HG03432 (cell line): ENCODE results near the gene HOXC12.

Source experiments
- ATAC-seq: cut with Tn5 transposase; IDR thresholded peaks from one replicate; pipeline ENCODE4 v1.9.1; 2021; ENCODE audit warnings: mild to moderate bottlenecking, moderate library complexity; ENCODE audit not compliant: unreplicated experiment

The HOXC12 gene

DNA sequence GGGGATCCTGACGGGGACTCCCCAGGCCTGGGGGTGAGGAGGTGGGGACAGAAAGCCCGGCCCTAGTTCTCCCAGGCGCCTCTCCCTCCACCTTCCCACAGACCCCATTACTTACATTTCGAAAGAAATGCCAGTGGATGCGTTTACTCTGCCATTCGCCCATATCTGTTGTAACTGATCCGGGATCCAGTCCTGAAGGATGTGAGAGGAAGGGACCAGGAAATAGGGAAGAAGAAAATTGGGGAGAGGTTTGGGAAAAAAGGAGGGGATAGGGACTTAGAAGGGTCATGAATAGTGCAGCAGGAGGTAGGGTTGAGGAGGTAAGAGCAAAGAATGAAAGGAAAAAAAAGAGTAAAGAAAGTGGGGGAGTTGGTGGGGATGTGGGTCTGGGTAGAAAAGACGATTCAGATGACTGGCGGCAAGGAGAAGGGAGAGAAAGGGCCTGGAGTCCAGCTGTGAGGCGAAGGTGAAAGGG is 1.1 kb downstream of the HOXC12 start:
- ATAC-seq: no peak

GRCh38 chr12:53956251-53956887 is 1.7 kb downstream of the HOXC12 start:
- ATAC-seq: no peak

- no peak for ATAC-seq
Measured at GRCh38 chr12:53956914-53957536, 2.3 kb downstream of the HOXC12 start.

GRCh38 chr12:53958128-53958527 is 3.4 kb downstream of the HOXC12 start:
- no peak for ATAC-seq

DNA sequence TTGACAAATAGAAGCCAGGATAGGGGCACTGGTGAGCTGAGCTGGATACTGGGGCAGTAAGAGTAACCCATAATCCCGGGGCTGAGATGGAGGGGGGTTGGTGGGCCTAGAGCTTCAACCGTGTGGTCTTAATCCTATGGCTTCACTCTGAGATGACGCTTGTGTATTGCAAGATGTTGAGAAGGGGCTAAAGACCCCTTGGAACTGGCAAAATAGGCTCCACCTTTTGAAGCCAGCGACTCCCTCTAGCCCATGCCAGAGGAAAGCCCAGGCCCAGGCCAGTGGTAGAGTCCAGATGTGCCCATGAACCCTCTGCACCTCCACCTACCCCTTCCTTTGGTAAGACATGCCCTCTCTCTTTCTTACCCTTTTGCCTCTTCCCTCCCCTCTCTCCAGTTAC is 4.6 kb downstream of the HOXC12 start:
- no peak for ATAC-seq

- no peak for ATAC-seq
Measured at GRCh38 chr12:53960187-53961024, 5.7 kb downstream of the HOXC12 start.

GRCh38 chr12:53961025-53961761 is 6.5 kb downstream of the HOXC12 start:
- no peak for ATAC-seq

DNA sequence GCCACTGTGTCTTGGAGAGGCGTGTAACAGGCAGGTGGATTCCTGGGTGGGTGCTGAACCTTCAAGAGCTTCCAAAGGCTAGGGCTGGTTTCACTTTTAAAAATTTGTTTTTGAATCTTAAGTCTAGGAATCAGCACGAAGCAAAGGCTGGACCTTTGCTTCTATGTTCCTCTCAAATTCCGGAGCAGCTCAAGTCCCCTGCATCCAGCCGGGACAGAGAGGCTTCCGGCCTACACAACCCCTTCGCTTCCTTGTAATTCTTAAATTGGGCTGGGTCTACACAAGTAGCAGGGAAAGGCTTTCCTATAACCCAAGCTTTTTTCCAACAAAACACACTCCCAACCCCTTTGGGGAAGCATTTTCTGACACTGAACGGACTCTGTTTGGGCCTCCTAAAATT is 8.3 kb downstream of the HOXC12 start:
- ATAC-seq: no peak

DNA sequence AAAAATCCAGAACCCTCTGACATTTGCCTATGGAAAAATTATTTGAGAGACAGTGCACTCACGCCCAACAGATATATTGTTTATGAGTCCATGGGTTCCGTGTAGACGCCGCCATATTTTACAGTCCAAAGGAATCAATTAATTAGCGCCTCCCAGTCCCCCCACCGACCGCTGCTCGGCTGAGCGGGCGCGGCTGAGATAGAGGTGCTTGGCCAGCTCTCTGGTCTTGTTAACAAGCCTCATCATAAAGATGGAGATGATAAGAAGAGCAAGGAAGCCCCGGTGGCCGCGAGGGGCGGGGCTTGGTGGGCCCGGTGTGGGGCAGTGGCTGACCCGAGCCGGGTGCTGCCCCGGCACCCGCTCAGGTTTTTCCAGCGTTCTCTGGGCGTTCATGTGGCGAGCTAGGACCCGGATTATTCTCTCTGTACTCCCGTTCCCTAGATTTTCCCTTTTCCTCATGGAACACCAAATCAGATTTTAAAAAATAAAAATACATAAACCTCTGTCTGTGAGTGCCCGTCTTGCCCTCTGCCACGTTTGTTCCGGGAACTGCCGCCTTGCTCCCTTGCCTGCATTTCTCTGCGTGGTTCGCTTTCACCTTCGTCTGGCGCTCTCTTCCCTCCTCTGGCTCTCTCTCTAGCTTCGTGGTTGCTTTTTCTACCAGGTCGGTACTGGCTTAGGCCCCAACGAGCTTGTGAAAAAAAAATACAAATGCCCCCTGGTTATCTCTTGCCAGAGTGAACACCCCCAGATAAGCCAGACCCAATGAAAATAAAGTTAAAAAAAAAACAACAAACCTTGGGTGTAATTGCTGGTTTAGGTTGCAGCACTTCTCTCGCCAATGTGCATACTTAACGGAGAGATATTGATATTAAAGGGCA is 9.0 kb downstream of the HOXC12 start:
- ATAC-seq: no peak

- ATAC-seq: no peak
Measured at GRCh38 chr12:53964315-53964713, 9.6 kb downstream of the HOXC12 start.

DNA sequence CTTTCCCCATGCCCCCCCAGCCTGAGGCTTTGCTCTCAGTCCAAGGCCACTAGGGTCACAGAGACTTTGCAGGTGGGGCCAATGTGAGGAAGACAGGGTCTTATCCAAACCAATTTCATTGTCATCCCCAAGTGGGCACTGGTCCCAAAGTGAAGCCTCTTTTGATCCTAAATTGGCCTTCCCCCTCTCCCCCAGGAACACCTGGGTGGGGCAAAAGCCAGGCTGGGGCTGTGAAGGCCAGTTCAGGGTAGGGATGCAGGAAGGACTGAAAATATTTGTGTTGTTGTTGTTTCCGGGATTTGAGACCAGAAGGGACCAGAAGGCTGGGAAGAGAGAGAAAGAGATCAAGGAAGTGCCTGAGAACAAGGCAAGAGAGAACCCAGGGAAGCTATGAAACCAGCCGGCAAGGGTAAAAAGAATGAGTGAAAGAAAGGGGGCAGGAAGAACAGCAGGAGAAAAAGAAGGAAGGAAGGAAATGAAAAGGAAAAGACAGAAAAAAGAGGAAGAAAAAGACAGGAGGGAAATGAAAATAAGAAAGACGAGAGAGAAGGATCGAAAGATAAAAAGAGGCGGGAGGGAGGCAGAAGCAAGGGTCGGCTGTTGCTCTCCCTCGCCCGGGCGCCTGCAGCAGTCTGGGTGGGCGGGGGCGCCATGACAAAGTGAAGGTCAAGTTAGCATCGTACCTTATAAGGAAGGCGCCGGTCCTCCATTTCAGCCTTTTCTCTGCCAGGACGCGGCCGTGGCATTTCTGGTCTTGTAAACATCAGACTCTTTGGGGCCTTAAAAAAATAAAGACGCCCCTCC is 10.8 kb downstream of the HOXC12 start:
- ATAC-seq: no peak

DNA sequence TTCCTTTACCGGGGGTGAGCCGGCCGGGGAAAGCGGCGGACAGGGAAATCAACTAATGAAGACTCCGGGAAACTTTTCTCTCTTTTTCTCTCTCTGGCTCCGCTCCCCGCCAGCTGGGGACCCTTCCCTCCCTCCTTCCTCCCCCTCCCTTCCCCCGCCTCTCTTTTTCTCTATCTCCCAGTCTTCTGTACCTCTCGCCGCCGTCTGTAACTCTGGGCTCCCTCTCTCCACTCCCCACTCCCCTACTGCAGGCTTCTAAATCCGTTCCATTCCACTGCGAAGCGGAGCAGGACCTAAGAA is 11.3 kb downstream of the HOXC12 start:
- no peak for ATAC-seq

DNA sequence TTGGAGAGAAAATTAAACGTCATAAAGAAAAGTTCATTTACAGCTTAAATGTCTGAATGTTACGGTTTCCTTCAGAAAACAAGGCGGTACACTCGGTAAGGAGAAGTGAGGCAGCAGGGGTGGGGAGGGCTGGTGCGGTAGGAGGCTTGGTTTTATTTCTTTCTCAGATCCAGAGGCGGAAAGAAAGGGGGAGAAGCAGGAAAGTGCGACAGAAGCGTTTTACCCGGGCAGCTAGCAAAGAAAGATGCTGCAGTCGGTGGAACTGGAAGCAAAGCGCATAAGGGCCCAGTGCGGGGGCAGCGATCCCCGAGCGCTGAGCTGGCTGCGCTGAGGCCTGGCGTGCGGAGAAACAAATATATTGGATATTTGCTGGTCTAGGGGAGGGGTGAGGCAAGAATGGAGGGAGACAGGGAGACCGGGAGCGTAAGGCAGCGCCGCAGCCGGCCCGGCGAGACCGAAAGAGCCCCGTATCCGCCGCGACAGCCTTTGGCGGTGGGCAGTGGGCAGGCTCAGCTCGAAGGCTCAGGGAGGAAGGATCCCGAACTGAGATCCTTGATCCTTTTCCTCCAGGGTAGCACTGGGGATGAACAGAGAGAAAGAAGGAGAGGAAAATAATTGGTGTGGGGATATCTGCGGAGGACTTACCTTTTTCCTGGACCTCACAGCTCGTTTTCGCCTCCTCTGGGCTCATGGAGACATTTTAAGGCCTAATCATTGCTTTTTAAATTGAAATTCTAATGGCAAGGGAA is 11.9 kb downstream of the HOXC12 start:
- no peak for ATAC-seq

GRCh38 chr12:53967421-53967925 is 12.8 kb downstream of the HOXC12 start:
- no peak for ATAC-seq

DNA sequence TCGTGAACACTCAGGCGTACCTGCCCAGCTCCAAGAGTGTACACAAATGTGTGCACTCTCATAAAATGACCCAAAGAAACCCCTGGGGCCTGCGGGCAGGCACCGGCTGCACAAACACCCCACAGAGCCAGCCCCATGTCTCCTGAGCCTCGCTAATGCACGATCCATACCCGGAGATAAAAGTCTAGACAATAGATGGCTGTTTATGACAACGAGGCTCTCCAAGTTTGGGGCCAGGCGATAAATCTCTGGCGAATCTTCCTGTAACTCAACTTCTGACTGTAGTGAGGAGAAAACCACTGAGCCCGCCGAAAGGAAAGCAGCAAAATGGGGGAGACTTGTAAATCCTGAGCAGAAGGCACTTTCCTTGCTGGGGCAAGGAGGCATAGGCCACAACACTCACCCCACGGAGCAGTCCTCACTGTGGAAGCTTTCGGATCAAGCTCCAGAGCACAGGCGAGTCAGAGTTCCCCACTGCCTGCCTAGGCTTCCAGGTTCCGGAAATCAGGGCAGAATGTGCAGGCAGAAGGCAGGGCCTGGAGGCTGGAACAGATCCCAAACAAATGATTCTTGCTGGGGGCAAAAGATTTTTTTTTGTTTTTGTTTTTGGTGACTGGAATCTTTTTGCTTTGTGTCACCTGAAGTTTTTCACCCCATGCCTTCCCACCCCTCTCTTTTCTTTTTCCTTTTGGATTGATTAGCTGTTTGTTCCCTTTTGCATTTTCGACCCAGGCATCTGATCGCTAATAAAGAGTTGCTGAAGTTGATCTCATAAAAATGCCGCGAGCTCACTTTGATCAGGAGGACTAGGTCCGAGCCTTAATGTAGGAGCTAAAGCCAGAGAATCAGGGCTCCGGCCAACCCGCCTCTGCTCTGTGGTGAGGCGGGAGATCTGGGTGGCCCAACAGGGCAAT is 13.8 kb downstream of the HOXC12 start:
- ATAC-seq: no peak

GRCh38 chr12:53969588-53970259 is 15.0 kb downstream of the HOXC12 start:
- ATAC-seq: no peak

GRCh38 chr12:53970451-53970850 is 15.7 kb downstream of the HOXC12 start:
- no peak for ATAC-seq
